ENCODE data around the gene PRDM2. TPM values are rescaled to one million over a fixed set of nuclear protein-coding genes. Genes with fewer than 3 reads are reported as not detected.

PRDM2 gene
- total RNA-seq, 1 donor from 2014 or later, result 44.3 TPM

- Mint-ChIP-seq H3K4me1 (ENCODE audit: low read depth) (no peaks in the 10 kb centered on the region), H3K36me3 (ENCODE audit: insufficient read depth) (no peaks in the 10 kb centered on the region), H3K4me3 (ENCODE audit: low read depth) (no peak overlapping the region), H3K27me3 (peaks cover 9% of the 10 kb centered on the region), H3K9me3 (ENCODE audit: low read depth) (peaks cover 3% of the 10 kb centered on the region), H3K27ac (no peak overlapping the region)
- no peak for TF ChIP-seq CTCF (IDR thresholded peaks at IDR 0.05; ENCODE audit: unreplicated experiment)
- DNase-seq (ENCODE audit: low spot score, unreplicated experiment), result no peak
Measured at GRCh38 chr1:13871413-13871812, 171.4 kb downstream of the PRDM2 start.

- Mint-ChIP-seq H3K27me3 (peaks cover 7% of the 10 kb centered on the region), H3K4me3 (ENCODE audit: low read depth) (no peak overlapping the region), H3K9me3 (ENCODE audit: low read depth) (peaks cover 3% of the 10 kb centered on the region), H3K36me3 (ENCODE audit: insufficient read depth) (no peaks in the 10 kb centered on the region), H3K27ac (no peak overlapping the region), H3K4me1 (ENCODE audit: low read depth) (no peaks in the 10 kb centered on the region)
- no peak for DNase-seq (ENCODE audit: low spot score, unreplicated experiment)
- no peak for TF ChIP-seq CTCF (IDR thresholded peaks at IDR 0.05; ENCODE audit: unreplicated experiment)
Measured at GRCh38 chr1:13871886-13872285, 171.9 kb downstream of the PRDM2 start.

GRCh38 chr1:13873032-13873431 is 173.0 kb downstream of the PRDM2 start:
- no peak overlapping the region for H3K27ac Mint-ChIP-seq
- peaks cover 5% of the 10 kb centered on the region for H3K27me3 Mint-ChIP-seq
- no peak for TF ChIP-seq CTCF (IDR thresholded peaks at IDR 0.05; ENCODE audit: unreplicated experiment)
- H3K4me3 Mint-ChIP-seq (ENCODE audit: low read depth), result no peak overlapping the region
- DNase-seq (ENCODE audit: low spot score, unreplicated experiment), result no peak
- no peaks in the 10 kb centered on the region for H3K4me1 Mint-ChIP-seq (ENCODE audit: low read depth)
- peaks cover 3% of the 10 kb centered on the region for H3K9me3 Mint-ChIP-seq (ENCODE audit: low read depth)
- H3K36me3 Mint-ChIP-seq (ENCODE audit: insufficient read depth), result no peaks in the 10 kb centered on the region

Other genes with a start within 250 kb of the PRDM2 start
- gene LRRC38, start 186.2 kb upstream of the PRDM2 start, total RNA-seq, result not detected in 2 replicates
- 9.5 and 13.9 TPM in 2 replicates for gene PDPN, start 116.4 kb upstream of the PRDM2 start, total RNA-seq